HepG2 (cell line): ENCODE results near the gene DHRS13. TPM values are rescaled to one million over a fixed set of nuclear protein-coding genes. Genes with fewer than 3 reads are reported as not detected.

Experiments used
- ATAC-seq: fragments of 200-7000 bp; cut with Tn5 transposase; 3 replicates; pipeline ENCODE4 v1.9.1; 2020; ENCODE audit warnings: mild to moderate bottlenecking, moderate library complexity
- BruUV-seq: library from RNA; stranded (reverse); fragments of 400-500 nt; replicated peaks from 2 replicates; lab custom pipeline; 2021; lab: Mats Ljungman, UMichigan
- CTCF ChIA-PET: fragments of 300-600 bp; formaldehyde crosslinking; extraction: SDS; loops from one replicate; lab custom pipeline; 2021; ENCODE audit warnings: low total read pairs, inconsistent platforms, low intra/inter-chr PET ratio; lab: Yijun Ruan, JAX
- POLR2A ChIA-PET: fragments of 350-600 bp; sonication (Branson Sonifier 250); formaldehyde crosslinking; loops from one replicate; lab custom pipeline; 2020; ENCODE audit warnings: antibody characterized with exemption, inconsistent platforms; lab: Yijun Ruan, JAX
- DNase-seq: peaks from one replicate; pipeline ENCODE4 v3.0.0-alpha.2; 2015; ENCODE audit warnings: low spot score
- FAIRE-seq: peaks from 3 replicates; lab custom pipeline; 2011; peaks lifted over from hg19 to GRCh38; lab: Jason Lieb, UNC
- H2AFZ ChIP-seq: one replicate; pipeline ENCODE4 v1.6.1; 2011; ENCODE audit warnings: low read length, inconsistent platforms
- H3K27ac ChIP-seq: fragments of 300-600 bp; 3 replicates; pipeline ENCODE4 v1.8.0; 2011; ENCODE audit warnings: mixed run types, mild to moderate bottlenecking, mixed read lengths, low read length, inconsistent platforms; ENCODE audit not compliant: insufficient read depth; ENCODE audit errors: extremely low read length
- H3K27me3 ChIP-seq, 2 experiments: fragments of 200-600 bp in 1 of 2; 2 replicates in 1 of 2; 3 replicates in 1 of 2; pipeline versions ENCODE4 v1.6.0 to v1.8.0; 2011; ENCODE audit warnings: low read length in 2 of 2, mild to moderate bottlenecking in 2 of 2, moderate library complexity in 2 of 2, inconsistent platforms in 1 of 2; ENCODE audit not compliant: insufficient read depth in 2 of 2, control insufficient read depth in 1 of 2
- H3K36me3 ChIP-seq, 2 experiments: fragments of 200-600 bp in 1 of 2; replicated peaks in 1 of 2; 2 replicates in 1 of 2; 3 replicates in 1 of 2; pipeline versions ENCODE4 v1.5.1 to v1.8.0; 2011; ENCODE audit warnings: low read length in 2 of 2, inconsistent platforms in 1 of 2; ENCODE audit not compliant: insufficient read depth in 2 of 2, control insufficient read depth in 1 of 2
- H3K4me1 ChIP-seq: 2 replicates; pipeline ENCODE4 v1.5.1; 2012; ENCODE audit warnings: low read length, inconsistent platforms; ENCODE audit not compliant: insufficient read depth
- H3K4me2 ChIP-seq: 2 replicates; pipeline ENCODE4 v1.6.0; 2011; ENCODE audit warnings: low read depth, low read length, inconsistent platforms
- H3K4me3 ChIP-seq, 3 experiments: fragments of 200-600 bp in 1 of 3; sonication (generic), shearing (Covaris generic) in 1 of 3; replicated peaks in 1 of 3; 2 replicates each; pipeline ENCODE4 v1.5.1; 2011 to 2016; ENCODE audit warnings: low read length in 3 of 3, inconsistent platforms in 2 of 3, low read depth in 2 of 3, mild to moderate bottlenecking in 2 of 3, control low read depth in 1 of 3, mixed read lengths in 1 of 3; ENCODE audit not compliant: insufficient read depth in 1 of 3
- H3K79me2 ChIP-seq: one replicate; pipeline ENCODE4 v1.6.1; 2011; ENCODE audit warnings: low read length, inconsistent platforms; ENCODE audit not compliant: insufficient read depth
- H3K9ac ChIP-seq: 2 replicates; pipeline ENCODE4 v1.6.0; 2011; ENCODE audit warnings: mild to moderate bottlenecking, low read depth, low read length, inconsistent platforms; ENCODE audit not compliant: insufficient read depth
- H3K9me3 ChIP-seq: 2 replicates; pipeline ENCODE4 v1.5.1; 2012; ENCODE audit warnings: mild to moderate bottlenecking, low read length
- H4K20me1 ChIP-seq: 2 replicates; pipeline ENCODE4 v1.6.0; 2011; ENCODE audit warnings: inconsistent platforms, mild to moderate bottlenecking, low read length, moderate library complexity; ENCODE audit not compliant: insufficient read depth
- CTCF ChIP-seq: sonication (generic); formaldehyde crosslinking; IDR thresholded peaks from 2 replicates; pipeline ENCODE4 v1.5.0; 2020; ENCODE audit warnings: mild to moderate bottlenecking, missing genetic modification reagents, moderate library complexity
- HOXD1 ChIP-seq: sonication (generic); formaldehyde crosslinking; IDR thresholded peaks from 2 replicates; pipeline ENCODE4 v1.5.0; 2020; ENCODE audit warnings: missing genetic modification reagents
- MXD4 ChIP-seq: IDR thresholded peaks from 2 replicates; pipeline ENCODE4 v1.6.1; 2016; ENCODE audit warnings: mild to moderate bottlenecking, missing biosample characterization, missing genetic modification reagents
- SMC3 ChIP-seq: IDR thresholded peaks from 2 replicates; pipeline ENCODE4 v1.6.1; 2011; ENCODE audit warnings: low read length, improper control_type of control experiment
- STAG1 ChIP-seq: sonication (generic); formaldehyde crosslinking; IDR thresholded peaks from 2 replicates; pipeline ENCODE4 v1.4.0; 2020; ENCODE audit warnings: missing genetic modification reagents
- WGBS: methylation state at CpG from one replicate; pipeline ENCODE4 v1.1.6; 2017; ENCODE audit warnings: low lambda C conversion rate; 5-methylcytosine and 5-hydroxymethylcytosine counted together
- in situ Hi-C: cut with HindIII; loops from 2 replicates; pipeline ENCODE4 v1.10.0; 2017; ENCODE audit warnings: low pct_unique_long_range_greater_than_20kb; ENCODE audit not compliant: extremely low pct_ligation_motif_present
- intact Hi-C: fragments of 100-400 bp; cut with micrococcal nuclease; formaldehyde crosslinking; loops from one replicate; pipeline ENCODE4 v1.10.0; 2022; ENCODE audit not compliant: unreplicated experiment
- polyA plus RNA-seq, 8 experiments: library from polyadenylated mRNA; depleted of rRNA in 3 of 8; stranded (reverse) in 7 of 8; unstranded in 1 of 8; fragments of >200 nt; fragmentation: Illumina TruSeq in 4 of 8; extraction: Trizol in 4 of 8; gene quantifications; 2 replicates each; pipeline versions ENCODE4 v1.2.1 to v1.2.3, GENCODE V29; 2011 to 2016; ENCODE audit warnings: low read depth in 4 of 8, missing spikeins in 1 of 8, mixed read lengths in 1 of 8; ENCODE audit not compliant: insufficient read depth in 1 of 8
- total RNA-seq, 5 experiments: library from RNA; depleted of rRNA; stranded (reverse); fragments of >200 nt; fragmentation: Illumina TruSeq; extraction: Trizol; gene quantifications; 2 replicates each; pipeline ENCODE4 v1.2.3, GENCODE V29; 2016; ENCODE audit warnings: low read depth in 1 of 5

DHRS13 gene
- total and polyA plus RNA-seq, 2 of the 13 experiments (the other 11 are each of a cell fraction or from before 2014, with no cell fraction given) = 11.8 to 12.6 TPM

- no peak overlapping the region for H2AFZ ChIP-seq
Measured at GRCh38 chr17:28849281-28849680, 53.6 kb downstream of the DHRS13 start.

More at GRCh38 chr17:28849281-28849680, 53.6 kb downstream of the DHRS13 start:
- H4K20me1 ChIP-seq = no peaks in the 10 kb centered on the region
- H3K9ac ChIP-seq = no peak overlapping the region
- no peak for DNase-seq
- POLR2A ChIA-PET = interaction anchor here (0.6 kb wide), 1 partner anchor 36 kb away, joined by 4 read pairs; no protein-coding TSS in a partner anchor
- no peak overlapping the region for H3K4me3 ChIP-seq
- TF ChIP-seq HOXD1 (CRISPR knock-in tag) = no peak
- peak; percentile 6; the same call in 1 of the 2 replicates for TF ChIP-seq SMC3
- 0 out of 2 replicates have a peak, but pooled peaks have one; percentile 14 for TF ChIP-seq CTCF (CRISPR knock-in tag)
- TF ChIP-seq MXD4 = no peak
- TF ChIP-seq STAG1 (CRISPR knock-in tag) = peak; percentile 5; the same call in 1 of the 2 replicates
- TF ChIP-seq, all 625 proteins: peak for 3
- WGBS = 58% methylated on average over 5 of the region's 5 CpGs
- CTCF ChIA-PET = interaction anchor here (0.7 to 2.1 kb wide), 4 partner anchors 29 to 103 kb away, joined by 3 to 9 read pairs (median 4); partner anchors contain the start of gene DHRS13
- Histone ChIP-seq H3K9me3 (no peaks in the 10 kb centered on the region), H3K27ac (no peak overlapping the region), H3K79me2 (peaks cover 2% of the 10 kb centered on the region), H3K27me3 (peaks cover 0 to 1% of the 10 kb centered on the region in 2 experiments; a peak in 2 of 5 replicates), H3K4me1 (peaks cover 22% of the 10 kb centered on the region), H3K4me2 (peak overlapping the region; percentile 46; the same call in 1 of the 2 replicates), H3K36me3 (no peaks in the 10 kb centered on the region)
- ATAC-seq (peak; percentile 67), FAIRE-seq (no peak)
- BruUV-seq = no TSS peak
- in situ Hi-C loops = no loop called here
- intact Hi-C loops = no loop called here
